Upper lobe of left lung (tissue), 4 donors: Measurements from ENCODE around the gene PLEK.

Experiments used
- CTCF ChIP-seq, 6 experiments: fragments of 450-650 bp in 4 of 6; fragments of 200-600 bp in 2 of 6; sonication (generic) in 2 of 6; IDR thresholded peaks; one replicate each; pipeline ENCODE4 v1.5.1; 2016 to 2019; ENCODE audit warnings: antibody characterized with exemption in 6 of 6
- EP300 ChIP-seq, 4 donors: sonication (generic); formaldehyde crosslinking; IDR thresholded peaks; one replicate each; pipeline ENCODE4 v1.5.1; 2017; ENCODE audit warnings: antibody characterized with exemption in 4 of 4, control low read depth in 2 of 4
- POLR2A ChIP-seq, 4 donors: fragments of 450-650 bp; IDR thresholded peaks; one replicate each; pipeline ENCODE4 v1.5.1; 2016 to 2017; ENCODE audit warnings: antibody characterized with exemption in 4 of 4, mild to moderate bottlenecking in 2 of 4
- POLR2AphosphoS5 ChIP-seq, 2 donors: sonication (generic); formaldehyde crosslinking; IDR thresholded peaks; one replicate each; pipeline ENCODE4 v1.5.1; 2017; ENCODE audit warnings: antibody characterized with exemption in 2 of 2

GRCh38 chr2:68368654-68369336 is 3.7 kb downstream of the PLEK start:
- no peak for TF ChIP-seq POLR2A (IDR thresholded peaks at IDR 0.05)
- no peak for TF ChIP-seq EP300 (IDR thresholded peaks at IDR 0.05)
- TF ChIP-seq CTCF (IDR thresholded peaks at IDR 0.05), result no peak
- no peak for TF ChIP-seq POLR2AphosphoS5 (IDR thresholded peaks at IDR 0.05)
